Body of pancreas (tissue), 4 donors: ENCODE results near the gene DLD. TPM values are rescaled to one million over a fixed set of nuclear protein-coding genes. Genes with fewer than 3 reads are reported as not detected.

Experiments used
- ATAC-seq: fragments of 150-250 bp; one replicate; pipeline ENCODE4 v1.9.1; 2016
- DNase-seq, 4 donors: peaks; one replicate each; pipeline ENCODE4 v3.0.0-alpha.2; 2019
- H3K27ac ChIP-seq, 4 donors: fragments of 200-600 bp; sonication (generic); 1 replicate in 3 of 4; 2 replicates in 1 of 4; pipeline versions ENCODE4 v1.5.1 to v1.6.1; 2016 to 2019; ENCODE audit warnings: mild to moderate bottlenecking in 1 of 4, mixed read lengths in 1 of 4, moderate library complexity in 1 of 4
- H3K27me3 ChIP-seq, 2 donors: fragments of 200-600 bp; sonication (generic); one replicate each; pipeline ENCODE4 v1.6.0; 2016; ENCODE audit warnings: mild to moderate bottlenecking in 1 of 2
- H3K36me3 ChIP-seq, 2 donors: fragments of 200-600 bp; sonication (generic); replicated peaks in 1 of 2; 2 replicates each; pipeline ENCODE4 v1.5.1; 2016; ENCODE audit warnings: low read depth in 2 of 2; ENCODE audit not compliant: insufficient read depth in 1 of 2
- H3K4me1 ChIP-seq: fragments of 200-600 bp; sonication (generic); one replicate; pipeline ENCODE4 v1.6.0; 2016
- H3K4me3 ChIP-seq, 2 donors: fragments of 200-600 bp; sonication (generic); 1 replicate in 1 of 2; 2 replicates in 1 of 2; pipeline ENCODE4 v1.5.1; 2016 to 2019
- H3K9me3 ChIP-seq, 3 donors: fragments of 200-600 bp; sonication (generic); 1 replicate in 2 of 3; 2 replicates in 1 of 3; pipeline ENCODE4 v1.5.1; 2016
- CTCF ChIP-seq, 7 experiments: fragments of 450-650 bp in 4 of 7; fragments of 200-600 bp in 3 of 7; sonication (generic) in 3 of 7; IDR thresholded peaks; one replicate each; pipeline ENCODE4 v1.5.1; 2016 to 2019; ENCODE audit warnings: antibody characterized with exemption in 7 of 7
- POLR2A ChIP-seq, 3 donors: fragments of 450-650 bp; IDR thresholded peaks; one replicate each; pipeline ENCODE4 v1.6.1; 2016; ENCODE audit warnings: antibody characterized with exemption in 3 of 3, mild to moderate bottlenecking in 2 of 3
- WGBS, 2 donors: methylation state at CpG; one replicate each; pipeline ENCODE4 v1.1.5; 2017; 5-methylcytosine and 5-hydroxymethylcytosine counted together
- intact Hi-C: fragments of 100-400 bp; cut with DNase I; formaldehyde crosslinking; loops from one replicate; pipeline ENCODE4 v1.15.1; 2023
- total RNA-seq, 2 donors: library from RNA; depleted of rRNA; stranded (reverse); fragments of >200 nt; gene quantifications; one replicate each; pipeline ENCODE4 v1.1.0, GENCODE V29; 2016

DLD gene
- total RNA-seq, 2 donors from 2014 or later: 53.7 to 123 TPM

GRCh38 chr7:107958764-107959526 lies 68.0 kb downstream of the DLD start:
- Histone ChIP-seq H3K27ac (no peak overlapping the region), H3K27me3 (no peaks in the 10 kb centered on the region), H3K36me3 (peaks cover 5 to 12% of the 10 kb centered on the region in 2 donors), H3K9me3 (no peaks in the 10 kb centered on the region), H3K4me3 (no peak overlapping the region), H3K4me1 (no peaks in the 10 kb centered on the region)
- intact Hi-C loops: no loop called here
- DNase-seq: peak in 1 of 4 donors; percentile 42
- ATAC-seq: peak; percentile 57
- WGBS, 2 donors: 82 to 84% methylated on average over 8 to 14 of the region's 14 CpGs
- TF ChIP-seq CTCF (IDR thresholded peaks at IDR 0.05): no peak
- no peak for TF ChIP-seq POLR2A (IDR thresholded peaks at IDR 0.05)

GRCh38 chr7:107959527-107959898 lies 68.5 kb downstream of the DLD start:
- H3K27ac ChIP-seq: no peak overlapping the region
- DNase-seq: no peak
- H3K36me3 ChIP-seq: peaks cover 5 to 15% of the 10 kb centered on the region in 2 donors
- no peaks in the 10 kb centered on the region for H3K9me3 ChIP-seq
- H3K4me1 ChIP-seq: no peaks in the 10 kb centered on the region
- WGBS, 2 donors: 87 to 92% methylated on average over 10 of the region's 10 CpGs
- intact Hi-C loops: no loop called here
- TF ChIP-seq POLR2A (IDR thresholded peaks at IDR 0.05): no peak
- no peak for TF ChIP-seq CTCF (IDR thresholded peaks at IDR 0.05)
- no peak overlapping the region for H3K4me3 ChIP-seq
- ATAC-seq: no peak
- H3K27me3 ChIP-seq: no peaks in the 10 kb centered on the region

GRCh38 chr7:107960272-107960671 lies 69.3 kb downstream of the DLD start:
- no peak for ATAC-seq
- Histone ChIP-seq H3K4me3 (no peak overlapping the region), H3K36me3 (peaks cover 5 to 15% of the 10 kb centered on the region in 2 donors), H3K4me1 (no peaks in the 10 kb centered on the region), H3K27me3 (no peaks in the 10 kb centered on the region), H3K27ac (no peak overlapping the region), H3K9me3 (no peaks in the 10 kb centered on the region)
- 87 to 91% methylated on average over 5 of the region's 5 CpGs for WGBS, 2 donors
- DNase-seq: no peak
- no peak for TF ChIP-seq POLR2A (IDR thresholded peaks at IDR 0.05)
- TF ChIP-seq CTCF (IDR thresholded peaks at IDR 0.05): no peak
- intact Hi-C loops: no loop called here

- no peak for ATAC-seq
- Histone ChIP-seq H3K4me3 (no peak overlapping the region), H3K4me1 (no peaks in the 10 kb centered on the region), H3K27ac (no peak overlapping the region), H3K27me3 (no peaks in the 10 kb centered on the region), H3K36me3 (peaks cover 5 to 18% of the 10 kb centered on the region in 2 donors), H3K9me3 (no peaks in the 10 kb centered on the region)
- no peak for TF ChIP-seq POLR2A (IDR thresholded peaks at IDR 0.05)
- no peak for TF ChIP-seq CTCF (IDR thresholded peaks at IDR 0.05)
- intact Hi-C loops: no loop called here
- peak in 3 of 4 donors; percentile 26 to 37 (median 32) for DNase-seq
- 56 to 60% methylated on average over 9 of the region's 9 CpGs for WGBS, 2 donors
Measured at GRCh38 chr7:107961405-107961804, 70.4 kb downstream of the DLD start.

- TF ChIP-seq POLR2A (IDR thresholded peaks at IDR 0.05): no peak
- no peak for TF ChIP-seq CTCF (IDR thresholded peaks at IDR 0.05)
- DNase-seq: no peak
- intact Hi-C loops: no loop called here
- Histone ChIP-seq H3K36me3 (peaks cover 5 to 18% of the 10 kb centered on the region in 2 donors), H3K4me1 (peaks cover 13% of the 10 kb centered on the region), H3K27ac (no peak overlapping the region), H3K27me3 (no peaks in the 10 kb centered on the region), H3K9me3 (no peaks in the 10 kb centered on the region), H3K4me3 (no peak overlapping the region)
- WGBS, 2 donors: 95% methylated on average over 9 of the region's 9 CpGs
- ATAC-seq: no peak
Measured at GRCh38 chr7:107962817-107963216, 71.8 kb downstream of the DLD start.
